HCT116 (cell line): ENCODE measurements around the gene KRT14. TPM values are rescaled to one million over a fixed set of nuclear protein-coding genes. Genes with fewer than 3 reads are reported as not detected.
"Not testable (repeated sequence)": the region's sequence is repeated elsewhere in the genome, so short reads cannot be mapped to it uniquely, and the experiment has no call there.

Experiments used
- ATAC-seq: fragments of 200-7000 bp; cut with Tn5 transposase; 2 replicates; pipeline ENCODE4 v1.9.1; 2020; ENCODE audit warnings: mild to moderate bottlenecking, moderate library complexity
- BruUV-seq: library from RNA; stranded (reverse); fragments of 400-500 nt; replicated peaks from 2 replicates; lab custom pipeline; 2021; lab: Mats Ljungman, UMichigan
- CTCF ChIA-PET: fragments of 300-600 bp; sonication (Branson Sonifier 250); formaldehyde crosslinking; loops from one replicate; lab custom pipeline; 2021; ENCODE audit warnings: antibody characterized with exemption; lab: Charles Lee
- POLR2A ChIA-PET: fragments of 300-600, 350-600 bp; sonication (Branson Sonifier 250); formaldehyde crosslinking; loops from one replicate; lab custom pipeline; 2021; ENCODE audit warnings: antibody characterized with exemption; lab: Charles Lee
- RAD21 ChIA-PET, 2 experiments: fragments of 300-600 bp; sonication (Branson Sonifier 250); formaldehyde crosslinking; loops; one replicate each; lab custom pipeline; 2023; ENCODE audit warnings: low total read pairs in 2 of 2; ENCODE audit not compliant: uncharacterized antibody in 2 of 2, unreplicated experiment in 2 of 2, low non-redundant PET in 1 of 2; lab: Charles Lee
- DNase-seq: peaks from one replicate; pipeline ENCODE4 v3.0.0-alpha.2; 2010; ENCODE audit warnings: low read depth, low spot score
- H2AFZ ChIP-seq: fragments of 200-600 bp; shearing (Covaris generic), sonication (generic); 2 replicates; pipeline ENCODE4 v1.6.1; 2017; ENCODE audit warnings: low read depth, mixed run types, mixed read lengths, antibody characterized with exemption, low read length; ENCODE audit not compliant: poor library complexity, severe bottlenecking
- H3K27ac ChIP-seq: 2 replicates; pipeline ENCODE4 v1.5.1; 2012; ENCODE audit warnings: low read depth, low read length
- H3K27me3 ChIP-seq: fragments of 200-600 bp; sonication (generic); 2 replicates; pipeline ENCODE4 v1.6.1; 2016; ENCODE audit warnings: mixed run types, low read length, mixed read lengths; ENCODE audit not compliant: insufficient read depth
- H3K36me3 ChIP-seq, 2 experiments: fragments of 200-500 bp in 1 of 2; fragments of 200-600 bp in 1 of 2; sonication (Bioruptor generic) in 1 of 2; sonication (generic) in 1 of 2; 2 replicates each; pipeline versions ENCODE4 v1.5.1 to v1.6.1; 2014 to 2016; ENCODE audit warnings: low read length in 2 of 2, inconsistent platforms in 1 of 2, mixed read lengths in 1 of 2, mixed run types in 1 of 2; ENCODE audit not compliant: insufficient read depth in 2 of 2, control insufficient read depth in 1 of 2
- H3K4me1 ChIP-seq, 2 experiments: fragments of 200-600 bp in 1 of 2; sonication (generic) in 1 of 2; 2 replicates each; pipeline versions ENCODE4 v1.5.1 to v1.6.1; 2012 to 2017; ENCODE audit warnings: low read length in 2 of 2, inconsistent platforms in 1 of 2, mild to moderate bottlenecking in 1 of 2, mixed read lengths in 1 of 2, mixed run types in 1 of 2, moderate library complexity in 1 of 2; ENCODE audit not compliant: insufficient read depth in 2 of 2, control insufficient read depth in 1 of 2
- H3K4me2 ChIP-seq: fragments of 200-600 bp; sonication (generic); 2 replicates; pipeline ENCODE4 v1.6.1; 2017; ENCODE audit warnings: mixed run types, low read length, mixed read lengths
- H3K4me3 ChIP-seq, 2 experiments: fragments of 200-600 bp in 1 of 2; sonication (generic) in 1 of 2; replicated peaks in 1 of 2; 2 replicates each; pipeline ENCODE4 v1.5.1; 2011 to 2016; ENCODE audit warnings: low read length in 2 of 2, control low read depth in 1 of 2, low read depth in 1 of 2, mild to moderate bottlenecking in 1 of 2, mixed read lengths in 1 of 2, mixed run types in 1 of 2
- H3K79me2 ChIP-seq: fragments of 200-600 bp; sonication (generic); 2 replicates; pipeline ENCODE4 v1.6.1; 2017; ENCODE audit warnings: mild to moderate bottlenecking, mixed run types, low read length, moderate library complexity, mixed read lengths; ENCODE audit not compliant: insufficient read depth
- H3K9ac ChIP-seq: fragments of 200-600 bp; sonication (generic); 2 replicates; pipeline ENCODE4 v1.6.1; 2016; ENCODE audit warnings: low read length, mixed read lengths
- H3K9me2 ChIP-seq: fragments of 200-600 bp; sonication (generic), shearing (Covaris generic); 2 replicates; pipeline ENCODE4 v1.6.1; 2017; ENCODE audit warnings: mixed run types, mild to moderate bottlenecking, moderate library complexity; ENCODE audit not compliant: insufficient read depth
- H3K9me3 ChIP-seq, 2 experiments: fragments of 200-500 bp in 1 of 2; fragments of 200-600 bp in 1 of 2; sonication (Bioruptor generic) in 1 of 2; sonication (generic) in 1 of 2; 2 replicates each; pipeline ENCODE4 v1.6.1; 2014 to 2017; ENCODE audit warnings: low read length in 2 of 2, mixed read lengths in 2 of 2, inconsistent platforms in 1 of 2, low read depth in 1 of 2, mild to moderate bottlenecking in 1 of 2, mixed run types in 1 of 2, moderate library complexity in 1 of 2; ENCODE audit not compliant: control insufficient read depth in 1 of 2, insufficient read depth in 1 of 2
- H4K20me1 ChIP-seq: fragments of 200-600 bp; sonication (generic), shearing (Covaris generic); 2 replicates; pipeline ENCODE4 v1.6.1; 2017; ENCODE audit warnings: mixed run types, mild to moderate bottlenecking, moderate library complexity; ENCODE audit not compliant: insufficient read depth
- intact Hi-C: fragments of 100-400 bp; cut with micrococcal nuclease; formaldehyde crosslinking; loops from 2 replicates; pipeline ENCODE4 v1.10.0; 2022
- total RNA-seq: library from RNA; stranded (reverse); gene quantifications from one replicate; pipeline ENCODE4 v1.2.1, GENCODE V29; 2021; ENCODE audit not compliant: unreplicated experiment
- TF ChIP-seq, protein P1 (sequence below): IDR thresholded peaks from 2 replicates; pipeline ENCODE4 v1.6.1; 2011; ENCODE audit warnings: mild to moderate bottlenecking, low read length, moderate library complexity; ENCODE audit not compliant: insufficient replicate concordance; ENCODE audit errors: extremely low read depth

The KRT14 gene
- total RNA-seq, 1 experiment from 2014 or later = not detected

DNA sequence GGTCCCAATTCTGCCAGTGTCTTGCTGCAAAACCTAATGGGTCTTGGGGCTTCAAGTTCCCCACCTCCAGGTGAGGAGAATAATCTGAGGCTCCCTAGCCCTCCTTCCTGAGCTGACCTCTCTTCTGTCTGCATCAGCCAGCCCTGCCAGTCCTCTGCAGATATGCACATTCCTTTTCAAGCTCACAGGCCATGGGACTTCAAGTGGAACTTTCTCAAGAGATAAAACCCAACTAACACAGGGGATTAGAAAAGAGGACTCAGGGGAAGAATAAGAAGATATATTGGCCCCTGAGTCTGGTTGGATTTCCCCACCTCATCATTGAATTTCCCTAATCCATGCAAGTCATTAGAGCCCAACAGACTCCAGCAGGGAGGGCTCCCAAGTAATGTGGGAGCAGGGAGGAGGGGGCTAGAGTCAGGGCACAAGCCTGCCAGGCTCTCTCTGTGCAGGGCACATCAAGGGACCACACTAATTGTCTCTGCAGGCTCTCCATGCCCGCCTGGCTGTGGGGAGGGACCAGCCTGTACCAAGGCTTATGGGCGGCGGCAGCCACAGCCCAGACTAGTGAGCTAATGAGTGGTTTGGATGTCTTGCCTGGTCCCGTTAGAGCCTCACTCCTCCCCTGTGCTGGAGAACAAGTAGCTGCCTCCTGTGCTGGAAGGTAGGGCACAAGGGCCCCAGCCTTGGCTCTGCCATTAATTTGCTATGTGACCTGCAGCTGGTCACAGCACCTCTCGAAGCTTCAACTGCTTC is 1.2 kb downstream of the KRT14 start (continued):
- TF ChIP-seq, protein P1, sequence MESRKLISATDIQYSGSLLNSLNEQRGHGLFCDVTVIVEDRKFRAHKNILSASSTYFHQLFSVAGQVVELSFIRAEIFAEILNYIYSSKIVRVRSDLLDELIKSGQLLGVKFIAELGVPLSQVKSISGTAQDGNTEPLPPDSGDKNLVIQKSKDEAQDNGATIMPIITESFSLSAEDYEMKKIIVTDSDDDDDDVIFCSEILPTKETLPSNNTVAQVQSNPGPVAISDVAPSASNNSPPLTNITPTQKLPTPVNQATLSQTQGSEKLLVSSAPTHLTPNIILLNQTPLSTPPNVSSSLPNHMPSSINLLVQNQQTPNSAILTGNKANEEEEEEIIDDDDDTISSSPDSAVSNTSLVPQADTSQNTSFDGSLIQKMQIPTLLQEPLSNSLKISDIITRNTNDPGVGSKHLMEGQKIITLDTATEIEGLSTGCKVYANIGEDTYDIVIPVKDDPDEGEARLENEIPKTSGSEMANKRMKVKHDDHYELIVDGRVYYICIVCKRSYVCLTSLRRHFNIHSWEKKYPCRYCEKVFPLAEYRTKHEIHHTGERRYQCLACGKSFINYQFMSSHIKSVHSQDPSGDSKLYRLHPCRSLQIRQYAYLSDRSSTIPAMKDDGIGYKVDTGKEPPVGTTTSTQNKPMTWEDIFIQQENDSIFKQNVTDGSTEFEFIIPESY = no peak

DNA sequence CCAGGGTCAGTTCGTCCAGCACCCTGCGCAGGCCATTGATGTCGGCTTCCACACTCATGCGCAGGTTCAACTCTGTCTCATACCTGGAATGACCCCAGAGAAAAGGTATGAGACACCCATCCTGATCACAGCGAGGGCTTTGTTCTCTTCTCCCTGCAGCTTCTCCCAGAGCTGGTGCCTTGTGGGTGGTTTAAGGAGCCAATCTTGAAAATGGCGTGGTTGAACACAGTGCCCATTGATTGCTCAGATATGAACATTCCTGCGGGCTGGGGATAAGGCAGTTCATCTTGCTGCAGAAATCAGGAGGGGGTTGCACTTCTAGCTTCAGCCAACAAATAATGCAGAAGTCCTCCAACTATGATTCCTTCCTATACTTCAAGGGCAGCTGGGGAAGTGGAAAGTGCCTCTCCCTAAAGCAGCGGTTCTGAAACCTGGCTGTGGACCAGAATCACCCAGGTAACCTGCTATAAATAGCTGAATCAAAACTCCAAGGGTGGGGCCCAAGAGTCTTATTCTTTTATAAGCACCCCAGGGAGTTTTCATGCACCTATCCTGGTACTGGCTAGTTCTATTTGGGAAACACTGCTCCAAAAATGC is 2.3 kb downstream of the KRT14 start:
- H3K9ac ChIP-seq, H3K36me3 ChIP-seq, BruUV-seq, H4K20me1 ChIP-seq, RAD21 ChIA-PET, H3K79me2 ChIP-seq, H3K4me2 ChIP-seq, H3K9me3 ChIP-seq, H3K27ac ChIP-seq, POLR2A ChIA-PET, ATAC-seq, H3K4me3 ChIP-seq, H3K27me3 ChIP-seq, H3K9me2 ChIP-seq, H2AFZ ChIP-seq, DNase-seq, intact Hi-C loops: not testable (repeated sequence)
- CTCF ChIA-PET = interaction anchor here (1.4 kb wide), 1 partner anchor 35 kb away, joined by 3 read pairs; no protein-coding TSS in a partner anchor
- peaks cover 10 to 28% of the 10 kb centered on the region in 2 experiments for H3K4me1 ChIP-seq
